NT2/D1 (cell line): ENCODE results near the gene GCK.

Experiments used
- YY1 ChIP-seq: IDR thresholded peaks from 2 replicates; pipeline ENCODE4 v1.6.1; 2011; ENCODE audit not compliant: insufficient read length, insufficient read depth
- ZNF274 ChIP-seq: IDR thresholded peaks from 2 replicates; pipeline ENCODE4 v1.6.1; 2011; ENCODE audit warnings: mild to moderate bottlenecking, low read depth, low read length

DNA sequence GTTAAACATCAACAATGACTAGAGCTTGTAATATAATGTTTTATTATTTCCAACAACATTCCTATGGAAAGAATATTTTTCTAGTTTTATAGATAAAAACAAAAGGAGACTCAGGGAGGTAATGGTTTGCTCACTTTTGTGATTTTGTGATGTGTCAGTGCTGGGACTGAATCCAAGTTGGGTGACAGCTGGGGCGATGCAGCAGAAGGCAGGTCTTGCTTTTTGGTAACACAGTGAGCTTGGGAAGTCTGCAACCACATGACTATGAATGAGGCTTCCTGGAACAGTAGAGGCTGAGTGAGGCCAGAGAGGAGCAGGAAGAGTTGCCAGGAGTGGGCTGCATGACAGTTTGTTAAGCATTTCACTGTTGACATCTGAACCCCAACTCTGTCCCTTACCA is 6.7 kb upstream of the GCK start:
- TF ChIP-seq ZNF274: no peak
- TF ChIP-seq YY1: no peak
